Osteoblast (primary cell): ENCODE data around the gene EI24. TPM values are rescaled to one million over a fixed set of nuclear protein-coding genes. Genes with fewer than 3 reads are reported as not detected.

ENCODE experiments used
- DNase-seq: peaks from one replicate; pipeline ENCODE4 v3.0.0; 2011; ENCODE audit warnings: low spot score, mixed read lengths; ENCODE audit not compliant: insufficient read length; ENCODE audit errors: missing footprints
- H2AFZ ChIP-seq: 2 replicates; pipeline ENCODE4 v1.6.0; 2011; ENCODE audit warnings: mild to moderate bottlenecking, low read length
- H3K27ac ChIP-seq: 2 replicates; pipeline ENCODE4 v1.5.1; 2011; ENCODE audit warnings: mild to moderate bottlenecking, low read depth, low read length, moderate library complexity
- H3K27me3 ChIP-seq: 2 replicates; pipeline ENCODE4 v1.6.0; 2012; ENCODE audit warnings: mild to moderate bottlenecking, control low read depth, inconsistent platforms, low read length, moderate library complexity; ENCODE audit not compliant: insufficient read depth
- H3K36me3 ChIP-seq: 2 replicates; pipeline ENCODE4 v1.5.1; 2011; ENCODE audit warnings: mild to moderate bottlenecking, low read length, control low read depth, moderate library complexity; ENCODE audit not compliant: insufficient read depth
- H3K4me1 ChIP-seq: 2 replicates; pipeline ENCODE4 v1.5.1; 2011; ENCODE audit warnings: mild to moderate bottlenecking, low read length, control low read depth, moderate library complexity; ENCODE audit not compliant: insufficient read depth
- H3K4me2 ChIP-seq: 2 replicates; pipeline ENCODE4 v1.6.0; 2011; ENCODE audit warnings: mild to moderate bottlenecking, low read length; ENCODE audit not compliant: insufficient read depth
- H3K4me3 ChIP-seq: fragments of 200-600 bp; sonication (generic); 3 replicates; pipeline ENCODE4 v1.5.1; 2012; ENCODE audit warnings: mild to moderate bottlenecking, low read length, inconsistent platforms; ENCODE audit not compliant: insufficient read depth
- H3K79me2 ChIP-seq: 2 replicates; pipeline ENCODE4 v1.6.0; 2012; ENCODE audit warnings: mild to moderate bottlenecking, low read length, control low read depth, inconsistent platforms; ENCODE audit not compliant: insufficient read depth
- H3K9me3 ChIP-seq: 2 replicates; pipeline ENCODE4 v1.5.1; 2011; ENCODE audit warnings: low read depth, low read length, control low read depth
- H4K20me1 ChIP-seq: 2 replicates; pipeline ENCODE4 v1.6.0; 2012; ENCODE audit warnings: mild to moderate bottlenecking, low read length, control low read depth; ENCODE audit not compliant: insufficient read depth
- total RNA-seq: library from RNA; depleted of rRNA; stranded (reverse); fragments of >200 nt; gene quantifications from 2 replicates; pipeline ENCODE4 v1.2.3, GENCODE V29; 2012
- TF ChIP-seq, protein P1 (sequence below): IDR thresholded peaks from 2 replicates; pipeline ENCODE4 v1.5.1; 2011; ENCODE audit warnings: mild to moderate bottlenecking, low read depth, low read length, moderate library complexity; ENCODE audit errors: extremely low read depth

The EI24 gene
- total RNA-seq, 1 donor: 76.0 TPM

DNA sequence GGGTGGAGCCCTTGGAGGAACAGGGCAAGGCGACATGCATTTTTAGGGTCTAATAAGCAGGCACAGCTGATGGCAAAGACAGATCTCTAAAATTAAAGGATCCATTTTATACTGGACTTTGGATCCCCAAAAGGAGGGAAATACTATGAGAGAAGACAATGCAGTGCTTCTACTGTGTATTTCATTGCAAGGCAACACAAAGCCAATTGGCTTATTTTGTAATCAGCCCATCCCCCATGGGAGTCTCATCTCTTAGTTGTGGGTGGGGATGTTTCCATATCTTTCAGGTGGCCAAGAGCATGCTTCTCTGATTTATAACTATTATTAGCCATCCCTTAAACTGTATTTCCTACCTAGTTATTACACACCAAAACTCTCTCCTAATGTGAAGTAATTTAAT, 18.5 kb upstream of the EI24 start:
- H2AFZ ChIP-seq: no peak overlapping the region
- no peaks in the 10 kb centered on the region for H3K36me3 ChIP-seq
- no peaks in the 10 kb centered on the region for H3K79me2 ChIP-seq
- DNase-seq: no peak
- H3K9me3 ChIP-seq: peaks cover 14% of the 10 kb centered on the region
- no peak overlapping the region for H3K4me3 ChIP-seq
- no peaks in the 10 kb centered on the region for H3K27me3 ChIP-seq
- H3K4me2 ChIP-seq: no peak overlapping the region
- TF ChIP-seq, protein P1, sequence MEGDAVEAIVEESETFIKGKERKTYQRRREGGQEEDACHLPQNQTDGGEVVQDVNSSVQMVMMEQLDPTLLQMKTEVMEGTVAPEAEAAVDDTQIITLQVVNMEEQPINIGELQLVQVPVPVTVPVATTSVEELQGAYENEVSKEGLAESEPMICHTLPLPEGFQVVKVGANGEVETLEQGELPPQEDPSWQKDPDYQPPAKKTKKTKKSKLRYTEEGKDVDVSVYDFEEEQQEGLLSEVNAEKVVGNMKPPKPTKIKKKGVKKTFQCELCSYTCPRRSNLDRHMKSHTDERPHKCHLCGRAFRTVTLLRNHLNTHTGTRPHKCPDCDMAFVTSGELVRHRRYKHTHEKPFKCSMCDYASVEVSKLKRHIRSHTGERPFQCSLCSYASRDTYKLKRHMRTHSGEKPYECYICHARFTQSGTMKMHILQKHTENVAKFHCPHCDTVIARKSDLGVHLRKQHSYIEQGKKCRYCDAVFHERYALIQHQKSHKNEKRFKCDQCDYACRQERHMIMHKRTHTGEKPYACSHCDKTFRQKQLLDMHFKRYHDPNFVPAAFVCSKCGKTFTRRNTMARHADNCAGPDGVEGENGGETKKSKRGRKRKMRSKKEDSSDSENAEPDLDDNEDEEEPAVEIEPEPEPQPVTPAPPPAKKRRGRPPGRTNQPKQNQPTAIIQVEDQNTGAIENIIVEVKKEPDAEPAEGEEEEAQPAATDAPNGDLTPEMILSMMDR: no peak
- no peak overlapping the region for H3K27ac ChIP-seq
- H4K20me1 ChIP-seq: no peaks in the 10 kb centered on the region
- H3K4me1 ChIP-seq: no peaks in the 10 kb centered on the region

DNA sequence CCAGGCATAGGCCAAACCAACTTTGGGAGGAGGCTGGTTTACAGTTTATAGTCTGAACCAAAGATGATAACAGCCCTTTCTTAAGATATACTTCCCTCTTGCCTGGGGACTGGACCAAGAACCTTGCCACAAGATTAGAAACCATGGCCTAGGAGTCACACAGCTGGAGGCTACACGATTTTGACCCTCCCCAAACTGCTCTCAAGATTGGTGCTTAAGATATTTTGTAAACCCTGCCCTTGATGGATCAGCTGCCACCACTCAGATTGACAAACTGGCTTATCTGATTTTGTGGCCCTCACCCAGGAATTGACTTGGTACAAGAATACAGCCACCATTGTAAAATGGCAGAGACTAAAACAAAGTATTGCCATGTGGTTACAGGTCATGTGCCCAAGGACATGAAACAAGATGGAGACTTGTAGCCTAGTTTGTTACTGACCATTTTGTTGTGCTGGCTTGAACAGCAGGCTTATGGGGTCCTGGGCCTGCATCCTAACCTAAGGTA, 17.4 kb upstream of the EI24 start:
- no peaks in the 10 kb centered on the region for H3K36me3 ChIP-seq
- no peak overlapping the region for H3K4me3 ChIP-seq
- TF ChIP-seq, protein P1: no peak
- H4K20me1 ChIP-seq: no peaks in the 10 kb centered on the region
- no peaks in the 10 kb centered on the region for H3K4me1 ChIP-seq
- no peak overlapping the region for H3K4me2 ChIP-seq
- H3K9me3 ChIP-seq: peaks cover 14% of the 10 kb centered on the region
- no peak overlapping the region for H2AFZ ChIP-seq
- DNase-seq: no peak
- no peaks in the 10 kb centered on the region for H3K27me3 ChIP-seq
- H3K27ac ChIP-seq: no peak overlapping the region
- no peaks in the 10 kb centered on the region for H3K79me2 ChIP-seq

DNA sequence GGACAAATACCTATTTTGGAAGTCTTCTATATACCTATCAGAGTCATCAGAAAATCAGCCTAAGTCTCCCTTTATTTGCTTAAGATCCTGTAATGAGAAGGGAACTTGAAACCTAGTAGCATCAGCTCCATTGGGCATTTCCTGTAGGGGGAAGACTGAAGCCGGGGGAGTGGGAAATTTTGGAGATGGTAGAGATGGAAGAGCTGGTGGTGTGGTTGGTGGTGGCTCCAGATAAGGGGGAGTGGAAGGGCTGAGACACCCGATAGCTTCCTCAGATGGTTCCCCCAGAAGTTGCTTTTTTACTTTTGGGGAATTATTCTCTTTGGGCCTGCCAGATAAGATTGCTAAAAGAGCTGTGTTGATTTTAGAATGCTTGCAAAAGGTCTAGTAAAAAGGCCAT, 16.4 kb upstream of the EI24 start:
- H3K4me1 ChIP-seq: no peaks in the 10 kb centered on the region

DNA sequence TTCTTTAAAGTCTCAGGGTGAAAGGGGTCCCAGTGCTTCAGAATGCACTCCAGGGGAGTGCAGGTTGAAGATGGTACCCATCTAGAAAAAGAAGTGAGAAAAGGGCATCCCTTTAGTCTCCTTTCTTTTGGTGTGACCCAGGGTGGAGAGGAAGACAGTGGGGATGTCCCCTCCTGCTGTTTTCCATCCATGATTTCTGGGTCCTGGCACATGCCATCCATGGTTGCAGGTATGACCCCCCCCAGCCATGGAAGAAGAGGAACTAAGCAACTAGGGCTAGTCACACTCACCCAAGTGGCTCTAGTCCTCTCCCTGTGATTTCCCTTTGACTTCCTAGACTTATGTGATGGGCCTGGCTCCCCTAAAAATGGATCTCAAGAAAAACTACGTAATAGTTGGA, 15.9 kb upstream of the EI24 start:
- Histone ChIP-seq H3K4me2 (no peak overlapping the region), H4K20me1 (no peaks in the 10 kb centered on the region), H2AFZ (no peak overlapping the region), H3K27ac (no peak overlapping the region), H3K4me3 (no peak overlapping the region), H3K9me3 (peaks cover 14% of the 10 kb centered on the region), H3K79me2 (no peaks in the 10 kb centered on the region), H3K4me1 (no peaks in the 10 kb centered on the region), H3K27me3 (no peaks in the 10 kb centered on the region), H3K36me3 (no peaks in the 10 kb centered on the region)
- no peak for DNase-seq
- TF ChIP-seq, protein P1: no peak

More for the DNA sequence above, 16.4 kb upstream of the EI24 start:
- H4K20me1 ChIP-seq: no peaks in the 10 kb centered on the region
- no peak overlapping the region for H2AFZ ChIP-seq
- TF ChIP-seq, protein P1: no peak
- H3K9me3 ChIP-seq: peaks cover 14% of the 10 kb centered on the region
- H3K4me3 ChIP-seq: no peak overlapping the region
- H3K36me3 ChIP-seq: no peaks in the 10 kb centered on the region
- DNase-seq: no peak
- H3K79me2 ChIP-seq: no peaks in the 10 kb centered on the region
- no peak overlapping the region for H3K4me2 ChIP-seq
- H3K27me3 ChIP-seq: no peaks in the 10 kb centered on the region
- H3K27ac ChIP-seq: no peak overlapping the region
